HG03342 (cell line): Measurements from ENCODE around the gene GLCCI1.

Source experiments
- ATAC-seq: cut with Tn5 transposase; IDR thresholded peaks from one replicate; pipeline ENCODE4 v1.9.1; 2021; ENCODE audit warnings: mild to moderate bottlenecking, moderate library complexity; ENCODE audit not compliant: unreplicated experiment

GLCCI1 gene

DNA sequence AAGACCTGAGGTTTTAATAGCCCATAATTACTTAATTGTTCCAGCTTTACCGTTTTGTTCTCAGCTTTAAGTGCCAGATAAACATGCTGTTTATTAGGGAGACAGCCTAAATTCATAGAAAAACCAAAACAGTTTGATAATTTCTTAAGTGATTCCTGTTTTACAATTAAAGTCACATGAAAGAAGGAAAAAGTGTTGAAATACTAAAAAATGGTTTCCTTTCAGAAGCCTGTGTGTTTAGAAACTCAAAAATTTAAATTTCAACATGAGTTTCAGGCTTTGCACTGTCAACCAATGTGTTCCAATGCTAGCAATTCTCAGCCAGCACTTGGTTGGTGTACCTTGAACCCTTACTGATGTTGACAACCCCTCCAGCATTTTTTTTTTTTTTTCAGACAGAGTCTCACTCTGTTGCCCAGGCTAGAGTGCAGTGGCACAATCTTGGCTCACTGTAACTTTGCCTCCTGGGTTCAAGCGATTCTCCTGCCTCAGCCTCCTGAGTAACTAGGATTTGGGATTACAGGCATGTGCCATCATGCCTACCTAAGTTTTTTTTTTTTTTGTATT, 158.1 kb downstream of the GLCCI1 start:
- no peak for ATAC-seq

DNA sequence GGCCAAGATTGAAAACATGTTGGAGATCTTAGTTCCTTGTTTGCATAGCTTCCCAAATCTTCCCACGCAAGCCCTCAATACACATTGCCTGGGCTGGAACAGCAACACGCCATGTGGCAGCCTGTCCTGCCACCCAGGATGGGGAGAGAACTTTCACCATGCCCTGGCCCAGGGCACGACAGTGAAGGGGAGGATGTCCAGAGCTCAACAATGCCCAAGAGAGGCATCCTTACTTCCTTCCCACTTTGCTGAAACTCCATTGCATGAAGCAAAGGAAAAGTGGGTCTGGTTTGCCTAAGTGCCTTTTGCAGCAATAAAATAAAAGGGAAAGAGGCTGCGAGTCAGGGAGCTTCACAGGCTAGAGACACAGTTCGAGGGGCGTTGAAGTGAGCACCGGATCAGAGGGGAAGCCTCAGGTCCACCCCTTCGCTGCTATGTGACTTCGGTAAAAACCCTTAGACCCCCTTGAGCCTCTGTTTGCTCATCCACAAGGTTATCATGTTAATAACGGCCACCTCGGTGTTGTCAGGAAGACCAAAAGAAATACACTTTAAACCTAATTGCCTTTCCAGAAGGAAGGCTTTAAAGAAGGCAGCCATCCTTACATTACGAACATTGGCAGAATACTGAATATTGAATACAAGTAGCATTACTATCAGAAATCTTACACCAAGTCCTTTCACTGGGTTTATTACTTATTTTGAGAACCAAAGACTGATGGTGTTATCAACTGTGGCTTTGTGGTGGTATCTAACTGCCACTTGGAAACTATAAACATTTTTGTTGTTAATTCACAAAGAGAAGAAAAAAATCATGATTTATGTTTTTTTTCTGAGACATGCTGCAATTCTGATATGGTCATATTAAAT, 160.1 kb downstream of the GLCCI1 start:
- no peak for ATAC-seq

DNA sequence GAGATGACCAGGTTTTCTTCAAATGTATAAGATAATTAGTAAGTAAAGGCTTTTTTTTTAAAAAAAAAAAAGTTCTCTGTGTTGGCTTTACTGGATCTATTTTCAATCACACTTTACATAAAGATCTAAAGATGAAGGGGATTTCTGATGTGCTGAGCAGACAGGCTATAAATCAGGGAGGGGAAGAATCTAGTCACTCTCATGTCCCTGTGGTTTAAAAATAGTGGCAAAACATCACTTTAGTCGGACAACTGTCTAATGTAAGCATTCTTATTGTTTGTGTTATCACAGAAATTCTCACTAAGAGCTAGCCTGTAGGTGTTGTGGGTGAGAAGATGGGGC, 160.7 kb downstream of the GLCCI1 start:
- ATAC-seq, result no peak

DNA sequence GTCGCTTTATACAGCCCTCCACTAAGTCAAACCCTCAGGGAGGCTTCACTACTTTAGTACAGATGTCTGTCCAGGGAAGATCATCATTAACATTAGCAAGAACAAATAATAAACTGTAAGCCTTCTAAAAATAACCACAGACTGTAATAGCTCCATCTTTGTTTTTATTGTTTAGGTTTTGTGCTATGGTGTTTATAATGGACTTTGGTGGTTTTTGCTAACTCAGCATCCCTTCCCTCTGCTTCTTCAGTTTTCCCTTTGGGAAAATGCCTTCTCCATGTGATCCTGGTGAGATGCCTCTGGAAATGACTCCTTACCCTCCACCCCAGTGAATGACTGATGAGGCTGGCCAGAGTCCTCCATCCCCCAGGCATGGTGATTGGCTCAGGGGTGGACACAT, 162.1 kb downstream of the GLCCI1 start:
- ATAC-seq, result no peak

DNA sequence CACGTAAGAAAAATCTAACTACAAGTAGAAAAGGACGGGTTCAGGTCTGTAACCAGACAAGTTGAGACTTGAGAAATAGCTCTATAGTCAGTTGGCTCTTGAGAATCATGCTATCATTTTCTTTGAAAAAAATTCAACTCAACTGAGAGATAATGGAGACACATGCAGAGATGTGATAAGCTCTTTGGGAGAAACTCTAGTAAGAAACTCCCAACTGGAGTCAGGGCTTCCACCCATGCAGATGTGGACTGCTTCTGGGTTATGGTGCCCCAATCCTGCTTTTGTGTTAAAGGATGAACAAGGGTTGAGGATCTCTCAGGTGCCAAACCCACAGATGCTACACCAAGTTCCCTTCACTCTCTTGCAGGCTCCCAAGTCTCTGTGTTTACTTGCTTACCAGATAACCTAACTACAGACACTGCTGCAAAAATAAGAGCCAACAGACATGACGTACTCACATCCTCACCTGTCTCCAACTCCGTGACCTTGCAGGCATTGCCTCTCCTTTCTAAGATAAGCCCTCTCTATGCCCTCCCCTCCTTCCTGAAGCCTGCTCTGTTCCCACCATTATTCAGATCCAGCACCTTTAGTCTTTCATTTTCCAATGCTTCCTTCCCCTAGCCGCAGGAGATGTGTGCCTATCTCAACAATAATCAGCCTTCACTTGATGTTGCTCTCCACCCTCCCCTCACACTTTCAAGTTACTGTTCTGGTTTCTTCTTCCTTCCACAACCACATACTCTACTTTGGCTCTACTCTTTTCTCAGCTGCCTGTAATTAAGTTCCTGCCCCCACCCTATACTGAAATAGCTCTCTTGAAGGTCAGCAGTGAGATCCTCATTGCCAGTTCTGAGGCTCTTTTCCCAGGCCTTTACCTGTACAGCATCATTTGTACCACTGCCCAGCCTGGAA, 163.4 kb downstream of the GLCCI1 start:
- peak; percentile 39 for ATAC-seq

DNA sequence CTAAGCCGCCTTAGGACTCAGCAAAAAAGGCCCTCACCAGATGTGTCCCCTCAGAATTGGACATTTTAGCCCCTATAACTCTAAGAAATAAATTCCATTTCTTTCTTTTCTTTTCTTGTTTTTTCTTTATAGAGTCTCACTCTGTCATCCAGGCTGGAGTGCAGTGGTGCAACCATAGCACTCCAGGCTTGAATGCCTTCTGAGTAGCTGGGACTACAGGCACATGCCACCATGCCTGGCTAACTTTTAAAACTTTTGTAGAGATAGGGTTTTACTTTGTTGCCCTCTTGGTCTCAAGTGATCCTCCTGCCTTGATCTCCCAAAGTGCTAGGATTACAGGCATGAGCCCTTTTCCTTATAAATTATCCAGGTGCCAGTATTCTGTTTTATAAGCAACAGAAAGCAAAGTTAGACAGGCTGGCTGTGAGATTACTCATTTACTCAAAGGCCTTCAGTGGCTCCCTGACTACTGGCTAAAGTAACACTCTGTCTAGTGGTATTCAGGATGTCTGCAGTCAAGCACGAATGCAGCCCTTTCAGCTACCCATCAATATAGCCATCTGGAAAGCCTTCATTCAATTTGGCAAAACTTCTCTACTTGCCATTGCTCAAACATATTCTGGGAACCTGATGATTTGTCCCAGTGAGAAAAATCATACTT, 164.7 kb downstream of the GLCCI1 start:
- peak; percentile 33 for ATAC-seq

DNA sequence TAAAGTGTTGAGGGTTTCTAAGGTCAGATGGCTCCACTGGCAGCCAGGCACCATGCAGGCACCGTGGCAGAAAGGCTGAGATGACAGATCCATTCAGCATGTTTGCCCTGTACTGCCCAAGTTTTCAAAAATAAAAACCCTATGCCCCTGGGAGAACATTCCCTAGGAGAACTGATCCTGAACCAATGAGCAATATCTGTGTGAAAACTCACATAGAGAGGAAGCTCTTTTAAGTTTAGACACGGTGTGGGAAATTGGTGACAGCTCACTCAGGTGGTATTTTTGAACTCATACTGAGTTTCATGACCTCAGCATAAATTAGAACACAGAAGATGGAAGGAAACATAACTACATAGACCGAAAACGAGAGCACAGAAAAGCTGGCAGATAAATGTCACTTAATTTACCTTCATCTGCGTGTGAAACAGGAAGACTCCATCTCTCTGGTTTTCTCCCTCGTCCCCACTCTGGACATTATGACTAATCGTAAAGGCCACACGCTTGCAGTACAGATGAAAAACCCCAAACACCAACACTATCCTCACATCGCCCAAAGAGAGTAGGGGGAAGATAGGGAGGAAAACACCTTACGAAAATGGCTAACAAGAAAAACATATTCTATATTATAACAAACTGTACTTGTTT, 165.6 kb downstream of the GLCCI1 start:
- peak; percentile 69 for ATAC-seq

DNA sequence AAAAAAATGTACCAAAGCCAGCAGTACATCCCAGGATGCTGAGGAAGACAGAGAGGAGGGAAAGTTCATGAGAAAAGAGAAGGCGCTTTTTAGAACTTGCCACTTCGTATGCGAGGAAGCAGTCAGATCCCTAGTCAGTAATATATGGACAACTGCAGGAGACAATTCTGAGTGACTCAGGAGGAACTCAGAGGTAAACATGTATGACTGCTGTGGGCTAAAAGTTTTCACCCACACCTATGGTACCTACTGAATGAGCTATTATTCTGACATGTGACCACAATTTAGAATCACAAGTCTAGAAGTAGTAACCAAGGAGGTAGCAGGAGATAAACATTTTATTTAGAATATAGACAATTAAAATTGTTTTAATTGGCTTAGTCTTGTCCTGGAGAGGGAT, 166.8 kb downstream of the GLCCI1 start:
- ATAC-seq, result no peak

DNA sequence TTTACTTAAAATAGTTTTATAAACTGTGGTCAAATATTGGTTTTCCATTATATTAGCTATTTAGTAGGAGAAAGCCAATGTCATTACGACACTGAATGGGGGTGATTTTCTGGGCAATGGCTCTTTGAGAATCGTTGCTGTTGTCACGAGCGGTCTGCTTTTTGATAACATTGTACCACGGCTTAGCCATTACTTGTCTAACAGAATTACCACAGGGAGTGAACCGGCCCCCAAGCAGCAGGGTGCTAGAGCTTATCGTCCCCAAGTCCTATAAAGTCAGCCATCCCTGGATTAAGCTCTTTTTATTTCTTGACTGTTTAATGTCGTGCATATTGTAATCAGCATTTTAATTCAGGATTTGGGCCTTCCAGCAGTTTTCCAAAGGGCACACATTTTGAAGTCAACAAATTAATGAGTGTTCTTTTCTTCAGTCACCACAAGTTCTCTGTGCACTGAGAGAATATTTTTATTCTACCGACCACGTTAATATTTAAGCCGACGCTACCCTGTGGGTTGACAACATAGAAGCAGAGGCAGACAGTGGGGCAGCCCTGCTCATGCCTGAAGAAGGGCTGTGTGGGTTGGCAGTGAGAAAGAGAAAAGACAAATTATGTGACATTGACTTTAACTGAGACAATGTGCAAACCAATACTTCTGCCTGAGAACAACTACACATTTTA, 167.6 kb downstream of the GLCCI1 start:
- no peak for ATAC-seq
